GM19438 (cell line): Measurements from ENCODE around the gene PRDM9.
"Not testable (repeated sequence)": the region's sequence is repeated elsewhere in the genome, so short reads cannot be mapped to it uniquely, and the experiment has no call there.

Experiments used
- ATAC-seq: cut with Tn5 transposase; IDR thresholded peaks from one replicate; pipeline ENCODE4 v1.9.1; 2021; ENCODE audit warnings: low read depth; ENCODE audit not compliant: unreplicated experiment

PRDM9 gene

DNA sequence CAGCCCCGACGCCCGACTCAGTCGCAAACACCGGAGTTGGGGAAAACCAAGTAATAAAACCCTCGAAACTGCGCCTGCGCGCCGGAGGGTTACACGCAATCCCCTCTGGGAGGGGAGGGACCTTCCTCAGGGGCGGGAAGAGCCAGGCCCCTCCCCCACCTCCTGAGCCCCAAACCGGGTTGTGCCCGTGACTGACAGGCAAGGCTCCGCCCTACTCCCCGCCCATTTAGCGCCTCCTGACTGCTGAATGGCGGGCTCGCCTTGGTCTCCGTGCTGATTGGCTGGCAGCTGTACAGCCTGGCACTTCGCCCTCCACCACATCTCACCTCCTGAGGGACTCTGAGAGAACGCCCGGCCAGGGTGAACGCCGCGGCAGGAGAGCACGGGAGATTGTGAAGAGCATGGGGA lies at the start of gene PRDM9:
TSS of gene PRDM9 (plus strand) at position 332 of the 408 bp plus-strand sequence. CDS start 1,425 bp downstream, outside the sequence.
- ATAC-seq = no peak

DNA sequence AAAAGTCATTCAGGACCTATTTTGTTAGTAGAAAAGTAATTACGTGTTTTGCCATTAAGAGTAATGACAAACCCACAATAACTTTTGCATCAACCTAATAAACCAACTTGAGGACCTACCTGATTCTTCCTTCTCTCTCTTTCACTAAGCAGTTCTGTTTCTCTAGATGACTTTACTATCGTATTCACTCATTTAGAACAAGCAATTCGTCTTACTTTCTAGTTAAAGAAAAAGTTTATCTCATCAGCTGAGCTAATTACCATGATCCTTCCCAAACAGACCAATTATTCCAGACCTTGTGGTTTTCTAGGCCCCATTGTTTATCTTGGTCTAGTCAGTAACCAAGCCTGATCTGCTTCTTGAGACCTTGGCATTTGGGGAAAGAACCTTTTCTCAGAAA lies 49.6 kb upstream of the PRDM9 start:
- ATAC-seq = no peak

DNA sequence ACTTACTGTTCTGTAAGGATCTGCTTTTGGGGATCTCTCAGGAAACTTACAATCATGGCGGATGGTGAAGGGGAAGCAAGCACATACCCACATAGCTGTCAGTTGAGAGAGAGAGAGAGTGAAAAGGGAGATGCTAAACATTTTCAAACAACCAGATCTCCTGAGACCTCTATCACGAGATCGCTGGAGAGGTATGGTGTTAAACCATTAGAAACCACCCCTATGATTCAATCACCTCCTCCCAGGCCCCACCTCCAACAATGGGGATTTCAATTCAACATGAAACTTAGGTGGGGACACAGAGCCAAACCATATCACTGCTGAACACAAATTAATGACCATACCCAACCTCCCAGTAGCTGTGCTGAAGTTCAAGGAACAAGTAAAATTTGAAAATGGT lies 48.2 kb upstream of the PRDM9 start:
- ATAC-seq = no peak

DNA sequence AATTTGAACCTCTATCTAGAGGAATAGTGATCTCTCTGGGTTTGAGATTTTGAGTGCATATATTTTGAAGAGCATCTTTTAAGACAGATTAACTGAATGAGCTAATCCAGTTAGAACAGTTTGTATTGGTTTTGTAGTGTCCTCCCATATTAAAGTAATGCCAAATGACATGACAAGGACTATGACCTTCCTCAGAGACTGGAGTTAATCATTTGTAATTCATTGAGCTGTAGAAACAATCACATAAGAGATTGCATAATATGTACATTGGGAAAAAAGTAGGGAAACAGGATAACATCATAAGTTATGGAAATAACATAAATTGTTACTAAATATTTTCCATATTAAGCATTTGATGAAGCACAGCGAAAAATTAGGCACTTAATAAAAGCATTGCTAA lies 45.8 kb upstream of the PRDM9 start:
- ATAC-seq = no peak

DNA sequence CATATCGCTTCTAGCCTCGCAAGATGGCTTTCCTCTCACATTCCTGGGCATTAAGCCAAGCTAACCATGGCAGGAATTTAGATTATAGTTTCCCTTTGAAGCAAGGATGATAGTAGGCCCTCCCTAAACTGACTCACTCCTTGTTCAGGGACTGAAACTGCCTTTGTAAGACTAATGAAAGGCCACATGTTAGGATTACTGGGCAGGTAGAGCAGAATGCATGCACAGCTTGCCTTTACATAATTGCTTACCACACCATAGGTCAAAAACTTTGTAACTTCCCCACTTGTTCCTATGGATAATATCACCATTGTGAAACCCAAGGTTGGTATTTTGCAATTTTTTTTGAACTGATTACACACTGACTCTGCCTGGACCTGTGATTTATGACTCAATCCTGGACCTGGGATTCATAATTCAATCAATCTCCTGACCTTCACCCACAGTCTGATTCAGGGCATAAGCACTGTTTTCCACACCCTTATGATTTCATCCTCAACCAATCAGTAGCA lies 41.0 kb upstream of the PRDM9 start:
- ATAC-seq = no peak

DNA sequence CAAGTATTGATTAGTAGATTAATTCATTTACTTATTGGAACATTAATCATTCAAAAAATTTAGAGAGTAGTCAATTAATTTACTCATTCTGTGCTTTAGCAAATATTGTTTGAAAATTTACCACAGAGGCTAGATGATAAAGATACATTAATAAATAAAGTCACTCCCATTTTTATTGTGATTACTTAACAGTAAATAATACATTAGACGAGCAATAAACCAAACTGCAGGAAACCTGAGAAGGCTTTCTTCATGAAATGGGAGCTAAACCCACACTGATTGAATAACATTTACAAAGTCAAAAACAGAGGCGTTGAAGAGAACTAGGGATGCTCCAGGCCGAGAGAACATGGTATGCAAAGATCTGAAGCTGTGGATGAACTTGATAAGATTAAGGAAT lies 38.8 kb upstream of the PRDM9 start:
- no peak for ATAC-seq

DNA sequence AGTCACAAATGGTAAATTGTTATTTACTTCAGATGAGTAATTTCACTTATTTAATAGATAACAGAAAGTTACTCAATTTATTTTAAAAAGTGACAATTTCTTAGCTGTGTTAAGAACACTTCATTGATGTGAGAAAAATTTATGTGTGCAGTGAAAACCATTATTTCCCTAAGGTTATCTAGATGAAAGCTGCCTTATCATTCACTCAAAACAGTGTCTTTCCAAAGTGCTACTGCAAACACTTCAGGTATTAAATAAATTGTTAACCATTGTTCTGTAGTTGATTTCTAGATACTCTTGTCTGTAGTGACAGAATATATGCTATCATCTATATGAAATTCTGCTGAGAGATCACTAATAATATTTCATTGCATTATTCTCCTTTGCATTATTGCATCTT lies 33.5 kb upstream of the PRDM9 start:
- ATAC-seq = no peak

DNA sequence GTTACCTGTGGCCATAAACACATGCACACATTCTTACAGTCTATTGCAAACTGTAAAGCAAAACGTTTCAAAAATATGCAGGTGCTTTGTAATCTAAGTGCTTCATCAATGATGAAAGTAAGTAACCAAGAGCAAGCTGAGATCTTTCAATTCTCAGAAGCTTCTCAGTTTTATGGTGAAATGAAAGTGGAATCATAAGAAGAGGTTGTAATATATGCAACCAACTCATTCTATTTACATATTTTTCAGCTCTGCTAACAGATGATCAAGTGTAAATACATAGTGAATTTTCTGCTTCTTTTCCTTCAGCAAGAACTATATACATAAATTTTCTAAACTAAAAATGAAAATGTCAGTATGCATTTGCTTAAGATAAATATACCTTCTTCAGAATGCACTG lies 33.1 kb upstream of the PRDM9 start:
- no peak for ATAC-seq

DNA sequence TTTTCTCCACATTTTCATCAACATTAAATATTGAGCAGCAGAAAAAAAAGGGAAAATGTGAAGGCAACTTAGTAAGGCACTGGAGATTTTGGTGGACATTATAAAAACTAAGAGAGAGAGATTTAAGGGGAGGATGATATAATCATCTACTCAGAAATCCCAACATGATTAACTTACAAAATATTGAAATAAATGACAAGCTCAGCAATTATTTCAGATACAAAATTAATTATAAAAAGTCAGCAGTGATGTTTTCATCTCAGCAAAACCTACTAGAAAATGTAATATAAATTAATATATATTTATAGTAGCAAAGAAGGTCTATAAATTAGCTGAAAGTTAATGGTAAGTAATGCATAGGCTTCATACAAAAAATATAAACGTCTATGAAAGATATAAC lies 30.8 kb upstream of the PRDM9 start:
- no peak for ATAC-seq

DNA sequence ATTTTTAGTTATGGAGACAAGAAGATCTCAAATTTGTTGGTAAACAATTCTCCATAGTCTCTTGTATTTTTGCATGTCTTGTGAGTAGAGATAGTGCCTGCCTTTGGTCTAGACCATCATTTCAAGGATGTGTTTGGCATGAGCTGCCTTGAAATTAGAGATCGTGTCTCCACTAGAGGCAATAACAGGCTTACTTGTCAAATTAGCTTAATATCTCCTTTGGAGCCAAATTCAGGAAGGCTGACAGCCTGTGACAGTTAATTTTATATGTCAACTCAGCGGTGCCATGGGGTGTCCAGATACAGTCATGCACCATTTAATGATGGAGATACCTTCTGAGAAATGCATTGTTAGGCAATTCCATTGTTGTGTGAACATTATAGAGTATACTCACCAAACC lies 24.8 kb upstream of the PRDM9 start:
- ATAC-seq = no peak

DNA sequence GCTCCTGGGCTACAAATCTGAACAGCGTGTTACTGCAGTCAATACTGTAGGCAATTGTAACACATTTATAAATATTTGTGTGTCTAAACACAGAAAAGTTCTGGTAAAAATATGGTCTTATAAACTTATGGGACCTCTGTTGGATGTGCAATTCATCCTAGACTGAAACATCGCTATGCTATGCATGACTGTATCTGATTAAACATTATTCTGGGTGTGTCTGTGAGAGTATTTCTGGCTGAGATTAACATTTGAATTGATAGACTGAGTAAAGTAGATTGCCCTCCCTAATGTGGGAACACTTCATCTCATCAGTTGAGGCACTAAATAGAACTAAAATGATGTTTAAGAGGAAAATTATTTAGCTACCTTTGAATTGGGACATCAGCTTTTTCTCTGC lies 24.3 kb upstream of the PRDM9 start:
- no peak for ATAC-seq

DNA sequence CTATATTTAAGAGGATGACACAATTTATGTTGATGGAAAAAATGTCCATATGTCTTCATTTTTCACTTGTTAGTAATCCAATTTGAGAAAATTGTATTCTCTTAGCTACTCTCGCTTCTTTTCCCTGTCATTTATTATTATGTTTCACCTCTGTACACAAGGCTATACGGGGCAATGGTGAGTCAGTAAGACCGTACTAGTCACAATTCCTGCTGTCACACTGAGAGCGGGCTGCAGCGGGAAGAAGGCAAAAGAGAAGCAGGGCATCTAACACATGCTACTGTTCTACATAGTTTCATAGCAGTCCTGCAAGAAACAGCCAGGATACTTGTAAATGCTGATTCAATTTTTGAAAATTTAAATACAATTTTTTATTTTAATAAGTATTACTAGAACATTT lies 23.3 kb upstream of the PRDM9 start:
- ATAC-seq = no peak

DNA sequence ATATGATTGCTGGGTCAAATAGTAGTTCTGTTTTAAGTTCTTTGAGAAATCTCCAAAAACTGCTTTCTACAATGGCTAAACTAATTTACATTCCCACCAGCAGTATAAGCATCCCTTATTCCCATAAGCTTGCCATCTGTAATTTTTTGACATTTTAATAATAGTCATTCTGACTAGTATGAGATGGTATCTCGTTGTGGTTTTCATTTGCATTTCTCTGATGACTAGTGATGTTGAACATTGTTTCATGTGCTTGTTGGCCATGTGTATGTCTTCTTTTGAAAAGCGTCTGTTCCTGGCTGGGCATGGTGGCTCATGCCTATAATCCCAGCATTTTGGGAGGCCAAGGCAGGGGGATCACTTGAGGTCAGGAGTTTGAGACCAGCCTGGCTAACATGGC lies 21.2 kb upstream of the PRDM9 start:
- ATAC-seq = not testable (repeated sequence)

DNA sequence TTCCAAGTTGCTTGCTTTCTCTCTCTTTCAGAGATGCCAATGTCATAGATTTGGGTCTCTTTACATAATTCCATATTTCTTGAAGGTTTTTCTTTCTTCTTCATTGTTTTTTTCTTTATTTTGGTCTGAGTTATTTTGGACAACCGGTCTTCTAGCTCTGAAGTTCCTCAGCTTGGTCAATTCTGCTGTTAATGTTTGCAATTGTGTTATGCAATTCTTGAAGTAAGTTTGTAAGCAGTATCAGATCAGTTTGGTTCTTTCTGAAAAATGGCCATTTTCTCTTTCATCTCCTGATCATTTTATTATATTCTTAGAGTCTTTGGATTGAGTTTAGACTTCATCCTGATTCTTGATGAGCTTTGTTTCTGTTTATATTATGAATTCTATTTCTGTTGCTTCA lies 16.4 kb upstream of the PRDM9 start:
- ATAC-seq = no peak

DNA sequence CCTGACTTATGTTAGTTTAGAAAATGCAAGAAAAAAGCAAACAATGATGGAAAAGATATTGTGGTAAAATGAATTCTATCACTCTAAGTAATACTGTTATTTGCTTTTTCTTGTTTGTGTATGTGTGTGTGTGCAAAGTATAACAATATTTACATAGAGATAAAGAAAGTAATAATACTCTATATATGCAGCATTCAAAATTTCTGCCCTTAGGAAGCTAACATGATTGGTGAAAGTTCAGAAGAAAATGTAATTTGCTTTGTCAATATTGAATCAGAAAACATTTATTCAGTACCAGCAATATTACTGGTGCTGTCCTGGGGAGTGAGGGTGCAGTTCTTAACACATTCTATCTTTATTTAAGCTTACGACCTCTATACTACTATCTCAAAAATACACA lies 12.9 kb upstream of the PRDM9 start:
- no peak for ATAC-seq

DNA sequence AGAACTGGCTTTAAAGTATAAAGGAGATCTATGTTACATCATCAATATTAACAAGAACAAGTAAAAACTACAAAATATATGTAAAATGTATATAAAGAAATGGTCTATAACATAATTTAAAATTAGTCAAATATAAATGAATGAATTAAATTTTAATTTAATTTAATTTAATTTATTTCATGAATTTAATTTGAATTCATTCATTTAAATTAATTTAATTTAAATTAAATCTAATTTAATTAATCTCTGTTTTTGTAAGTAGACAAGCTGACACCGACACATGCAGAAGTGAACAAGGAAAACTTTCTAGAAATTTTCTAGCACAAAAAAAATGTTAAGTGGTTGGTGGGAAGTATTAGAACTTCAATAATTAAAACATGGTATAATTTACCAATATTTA lies 10.8 kb upstream of the PRDM9 start:
- no peak for ATAC-seq

DNA sequence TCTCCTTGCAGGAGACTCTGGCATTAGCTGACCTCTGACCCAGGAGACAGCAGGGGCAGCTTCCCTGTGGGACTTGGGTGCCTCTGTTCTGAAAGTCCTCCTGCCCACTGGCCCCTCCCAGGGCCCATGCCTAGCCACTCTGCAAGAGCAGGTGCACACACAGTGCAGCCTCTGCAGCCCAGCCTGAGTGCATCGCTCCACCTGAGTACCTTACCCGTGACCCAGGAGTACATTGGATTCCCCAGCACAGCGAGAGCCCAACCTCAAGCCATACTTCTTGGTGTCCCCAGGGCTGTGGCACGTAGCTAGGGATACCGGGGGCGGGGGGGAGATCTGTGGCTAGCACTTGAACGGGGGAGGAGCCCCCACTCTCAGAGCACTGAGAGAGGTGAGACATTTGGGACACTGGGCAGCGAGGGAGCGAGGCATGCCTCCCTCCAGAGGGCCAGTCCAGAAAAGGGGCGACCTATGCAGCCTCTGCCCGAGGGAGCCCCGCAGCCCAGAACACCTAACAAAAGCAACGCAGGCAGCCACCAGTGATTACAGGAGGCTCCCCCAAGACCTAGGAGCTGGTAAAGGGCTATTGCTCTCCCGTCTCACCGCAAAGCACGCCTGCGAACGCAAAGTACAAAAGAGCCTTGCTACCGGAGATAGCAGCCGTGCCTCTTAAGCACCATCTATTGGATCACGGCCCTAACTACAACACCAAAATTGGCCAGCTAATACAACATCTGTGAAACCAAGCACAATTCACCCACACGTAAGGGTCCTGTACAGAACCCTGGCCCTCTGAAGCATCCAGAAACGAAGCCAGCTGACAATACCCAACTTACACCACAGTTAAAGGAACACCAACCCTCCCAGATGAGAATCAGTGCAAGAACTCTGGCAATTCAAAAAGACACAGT lies 826 bp upstream of the PRDM9 start:
- ATAC-seq = no peak

DNA sequence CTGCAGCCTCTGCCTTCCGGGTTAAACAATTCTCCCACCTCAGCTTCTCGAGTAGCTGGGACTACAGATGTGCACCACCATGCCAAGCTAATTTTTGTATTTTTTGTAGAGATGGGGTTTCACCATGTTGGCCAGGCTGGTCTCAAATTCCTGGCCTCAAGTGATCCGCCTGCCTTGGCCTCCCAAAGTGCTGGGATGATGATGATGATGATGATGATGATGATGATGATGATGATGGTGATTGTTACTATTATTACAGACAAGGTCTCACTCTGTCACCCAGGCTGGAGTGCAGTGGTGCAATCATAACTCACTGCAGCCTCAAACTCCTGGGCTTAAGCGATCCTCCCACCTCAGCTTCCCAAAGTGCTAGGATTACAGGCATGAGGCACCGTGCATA lies 3.0 kb downstream of the PRDM9 start:
- not testable (repeated sequence) for ATAC-seq

DNA sequence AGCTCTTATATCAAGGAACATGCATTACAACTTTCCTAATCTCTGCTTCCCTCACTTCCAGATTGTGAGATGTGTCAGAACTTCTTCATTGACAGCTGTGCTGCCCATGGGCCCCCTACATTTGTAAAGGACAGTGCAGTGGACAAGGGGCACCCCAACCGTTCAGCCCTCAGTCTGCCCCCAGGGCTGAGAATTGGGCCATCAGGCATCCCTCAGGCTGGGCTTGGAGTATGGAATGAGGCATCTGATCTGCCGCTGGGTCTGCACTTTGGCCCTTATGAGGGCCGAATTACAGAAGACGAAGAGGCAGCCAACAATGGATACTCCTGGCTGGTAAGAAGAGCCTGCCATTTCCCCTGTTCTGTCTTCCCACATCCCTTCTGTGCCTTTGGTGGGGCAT lies 15.1 kb downstream of the PRDM9 start:
- ATAC-seq = no peak

DNA sequence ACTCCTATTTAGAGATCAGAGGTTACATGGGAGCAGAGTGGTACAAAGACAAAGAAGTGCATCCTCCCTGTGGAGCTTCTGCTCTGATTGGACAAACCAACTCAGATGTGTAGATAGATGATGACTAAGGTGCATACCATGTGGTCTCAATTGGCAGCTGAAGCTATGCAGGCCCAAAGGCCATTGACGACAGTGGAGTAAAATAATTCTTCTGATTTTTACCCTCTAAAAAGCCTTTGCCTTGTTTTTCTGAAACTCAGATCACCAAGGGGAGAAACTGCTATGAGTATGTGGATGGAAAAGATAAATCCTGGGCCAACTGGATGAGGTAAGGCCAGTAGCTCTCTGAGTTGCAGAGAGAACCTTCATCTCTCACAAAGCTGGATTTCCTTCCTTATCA lies 15.6 kb downstream of the PRDM9 start:
- ATAC-seq = no peak

DNA sequence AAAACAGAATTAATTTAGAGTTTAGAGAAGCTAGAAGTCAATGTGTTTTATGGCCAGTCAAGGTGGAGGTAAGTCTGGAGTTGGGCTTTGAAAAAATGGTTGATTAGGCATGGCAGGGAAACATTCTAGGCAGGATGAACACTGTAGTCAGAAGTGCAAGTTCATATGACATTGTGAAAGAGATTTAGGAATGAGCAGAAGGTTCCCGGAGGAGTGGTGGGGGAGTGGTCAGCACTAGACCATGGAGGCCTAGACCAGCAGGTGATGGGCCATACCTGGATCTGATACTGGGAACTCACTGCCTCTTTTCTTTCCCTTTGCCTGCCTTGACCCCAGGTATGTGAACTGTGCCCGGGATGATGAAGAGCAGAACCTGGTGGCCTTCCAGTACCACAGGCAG lies 16.6 kb downstream of the PRDM9 start:
- no peak for ATAC-seq

DNA sequence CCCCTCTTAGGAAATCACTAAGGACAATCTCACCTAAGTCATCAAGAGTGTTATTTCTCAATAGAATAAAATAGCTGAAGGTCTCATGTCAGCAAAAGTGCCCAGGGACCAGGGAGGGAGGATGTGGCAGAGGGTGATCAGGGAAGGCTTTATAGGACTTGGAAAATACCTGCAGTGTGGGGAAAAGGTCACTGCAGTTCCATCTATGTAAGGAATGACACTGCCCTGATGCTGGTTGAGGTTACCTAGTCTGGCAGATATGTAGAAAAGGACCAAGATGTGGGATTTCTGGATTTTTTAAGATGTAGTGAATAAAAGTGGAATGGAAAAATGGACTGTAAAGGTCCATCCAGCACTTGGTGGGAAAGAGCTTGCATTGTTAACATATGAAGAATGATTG lies 18.3 kb downstream of the PRDM9 start:
- ATAC-seq = no peak
